HUES6 (cell line): ENCODE measurements around the gene ZSCAN5C.
"Not testable (repeated sequence)": the region's sequence is repeated elsewhere in the genome, so short reads cannot be mapped to it uniquely, and the experiment has no call there.

Experiments
- H3K27ac ChIP-seq: 2 replicates; pipeline ENCODE4 v1.7.0; 2013; ENCODE audit warnings: low read depth, mild to moderate bottlenecking, low read length, inconsistent platforms
- H3K27me3 ChIP-seq: 2 replicates; pipeline ENCODE4 v1.6.1; 2013; ENCODE audit warnings: low read length; ENCODE audit not compliant: control insufficient read depth, insufficient read depth
- H3K36me3 ChIP-seq: 2 replicates; pipeline ENCODE4 v1.6.1; 2013; ENCODE audit warnings: low read length; ENCODE audit not compliant: control insufficient read depth, insufficient read depth
- H3K4me1 ChIP-seq: 2 replicates; pipeline ENCODE4 v1.6.1; 2013; ENCODE audit warnings: low read length; ENCODE audit not compliant: control insufficient read depth, insufficient read depth
- H3K4me3 ChIP-seq: 2 replicates; pipeline ENCODE4 v1.5.1; 2013; ENCODE audit warnings: low read depth, low read length
- H3K9ac ChIP-seq: one replicate; pipeline ENCODE4 v1.6.1; 2013; ENCODE audit warnings: mild to moderate bottlenecking, low read length
- H3K9me3 ChIP-seq: 2 replicates; pipeline ENCODE4 v1.6.1; 2013; ENCODE audit warnings: low read depth, low read length; ENCODE audit not compliant: control insufficient read depth, insufficient read depth

Gene ZSCAN5C

GRCh38 chr19:56221851-56222250 is 19.8 kb downstream of the ZSCAN5C start:
- Histone ChIP-seq H3K4me3 (no peak overlapping the region), H3K9me3 (no peaks in the 10 kb centered on the region), H3K36me3 (no peaks in the 10 kb centered on the region), H3K27me3 (no peaks in the 10 kb centered on the region), H3K27ac (no peak overlapping the region), H3K9ac (no peak overlapping the region), H3K4me1 (peaks cover 6% of the 10 kb centered on the region)

DNA sequence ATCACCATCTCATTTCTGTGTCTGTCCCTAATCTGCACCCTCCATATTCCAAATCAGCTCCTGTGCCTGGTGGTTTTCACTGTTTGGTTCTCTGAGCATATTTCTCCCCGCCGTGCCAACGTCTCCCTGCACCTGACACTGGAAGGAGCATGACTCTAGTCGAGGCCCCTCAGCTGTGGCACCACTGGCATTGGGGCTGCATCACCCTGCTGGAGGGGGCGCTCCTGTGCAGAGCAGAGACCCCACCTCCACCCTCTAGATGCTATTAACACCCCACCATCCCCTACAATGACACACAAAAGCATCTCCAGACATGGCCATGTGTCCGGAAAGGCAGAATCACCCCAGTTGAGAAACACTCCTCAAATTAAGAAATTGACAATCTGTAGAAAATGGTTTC is 20.8 kb downstream of the ZSCAN5C start:
- no peaks in the 10 kb centered on the region for H3K9me3 ChIP-seq
- H3K9ac ChIP-seq, result no peak overlapping the region
- no peaks in the 10 kb centered on the region for H3K27me3 ChIP-seq
- H3K4me3 ChIP-seq, result no peak overlapping the region
- no peaks in the 10 kb centered on the region for H3K36me3 ChIP-seq
- no peak overlapping the region for H3K27ac ChIP-seq
- H3K4me1 ChIP-seq, result no peaks in the 10 kb centered on the region

GRCh38 chr19:56223481-56223880 is 21.4 kb downstream of the ZSCAN5C start:
- H3K9me3 ChIP-seq, result no peaks in the 10 kb centered on the region
- H3K27me3 ChIP-seq, result no peaks in the 10 kb centered on the region
- H3K9ac ChIP-seq, result no peak overlapping the region
- no peak overlapping the region for H3K4me3 ChIP-seq
- H3K36me3 ChIP-seq, result no peaks in the 10 kb centered on the region
- H3K27ac ChIP-seq, result no peak overlapping the region
- no peaks in the 10 kb centered on the region for H3K4me1 ChIP-seq

- Histone ChIP-seq H3K27ac (no peak overlapping the region), H3K27me3 (no peaks in the 10 kb centered on the region), H3K4me3 (no peak overlapping the region), H3K9ac (no peak overlapping the region), H3K4me1 (no peaks in the 10 kb centered on the region), H3K9me3 (no peaks in the 10 kb centered on the region), H3K36me3 (no peaks in the 10 kb centered on the region)
These were observed 43.2 kb downstream of the ZSCAN5C start for GRCh38 chr19:56245121-56245740.

DNA sequence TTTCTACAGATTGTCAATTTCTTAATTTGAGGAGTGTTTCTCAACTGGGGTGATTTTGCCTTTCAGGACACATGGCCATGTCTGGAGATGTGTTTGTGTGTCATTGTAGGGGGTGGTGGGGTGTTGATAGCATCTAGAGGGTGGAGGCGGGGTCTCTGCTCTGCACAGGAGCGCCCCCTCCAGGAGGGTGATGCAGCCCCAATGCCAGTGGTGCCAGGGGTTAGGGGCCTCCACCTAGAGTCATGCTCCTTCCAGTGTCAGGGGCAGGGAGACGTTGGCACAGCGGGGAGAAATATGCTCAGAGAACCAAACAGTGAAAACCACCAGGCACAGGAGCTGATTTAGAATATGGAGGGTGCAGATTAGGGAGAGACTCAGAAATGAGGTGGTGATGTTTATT is 43.7 kb downstream of the ZSCAN5C start:
- not testable (repeated sequence) for H3K9me3 ChIP-seq, H3K9ac ChIP-seq, H3K27ac ChIP-seq, H3K27me3 ChIP-seq, H3K4me3 ChIP-seq, H3K36me3 ChIP-seq, H3K4me1 ChIP-seq

DNA sequence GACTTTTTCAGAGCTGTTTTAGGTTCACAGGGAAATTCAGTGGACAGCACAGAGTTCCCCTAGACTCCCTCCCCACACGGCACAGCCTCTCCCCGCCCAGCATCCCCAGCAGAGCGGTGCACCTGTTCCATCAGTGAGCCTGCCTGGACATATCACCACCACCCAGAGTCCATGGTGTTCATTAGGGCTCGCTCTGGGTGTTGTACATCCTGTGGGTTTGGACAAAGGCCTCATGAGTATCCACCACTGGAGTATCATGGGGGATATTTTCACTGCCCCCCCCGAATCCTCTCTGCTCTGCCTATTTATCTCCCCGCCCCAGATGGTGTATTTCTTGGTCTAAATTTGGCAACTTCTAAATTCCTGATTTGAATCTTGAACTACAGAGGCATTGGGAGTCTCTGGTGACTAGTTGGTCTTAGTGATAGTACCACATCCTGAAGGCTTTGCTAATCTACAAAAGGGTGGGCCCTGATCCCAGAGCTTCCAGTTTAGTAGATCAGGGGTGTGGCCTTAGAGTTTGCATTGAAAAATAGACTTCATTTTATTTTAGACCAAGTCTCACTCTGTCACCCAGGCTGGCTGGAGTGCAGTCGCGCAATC is 46.8 kb downstream of the ZSCAN5C start:
- H3K9ac ChIP-seq, H3K9me3 ChIP-seq, H3K4me1 ChIP-seq, H3K27me3 ChIP-seq, H3K27ac ChIP-seq, H3K4me3 ChIP-seq, H3K36me3 ChIP-seq: not testable (repeated sequence)

GRCh38 chr19:56252699-56253422 is 50.8 kb downstream of the ZSCAN5C start:
- Histone ChIP-seq H3K36me3 (no peaks in the 10 kb centered on the region), H3K4me1 (no peaks in the 10 kb centered on the region), H3K27ac (0 out of 2 replicates have a peak overlapping the region, but pooled peaks have one; percentile 51), H3K9me3 (peaks cover 6% of the 10 kb centered on the region; the same call in 1 of the 2 replicates), H3K27me3 (no peaks in the 10 kb centered on the region), H3K4me3 (peak overlapping the region; percentile 11; the same call in 1 of the 2 replicates), H3K9ac (no peak overlapping the region)

- no peaks in the 10 kb centered on the region for H3K4me1 ChIP-seq
- H3K27ac ChIP-seq, result no peak overlapping the region
- H3K9ac ChIP-seq, result no peak overlapping the region
- no peaks in the 10 kb centered on the region for H3K36me3 ChIP-seq
- H3K9me3 ChIP-seq, result peaks cover 6% of the 10 kb centered on the region; the same call in 1 of the 2 replicates
- H3K27me3 ChIP-seq, result no peaks in the 10 kb centered on the region
- H3K4me3 ChIP-seq, result no peak overlapping the region
These were observed 51.7 kb downstream of the ZSCAN5C start for GRCh38 chr19:56253737-56254136.

- H3K9me3 ChIP-seq, result no peaks in the 10 kb centered on the region
- no peaks in the 10 kb centered on the region for H3K27me3 ChIP-seq
- H3K27ac ChIP-seq, result no peak overlapping the region
- no peak overlapping the region for H3K9ac ChIP-seq
- no peaks in the 10 kb centered on the region for H3K36me3 ChIP-seq
- H3K4me3 ChIP-seq, result no peak overlapping the region
- H3K4me1 ChIP-seq, result no peaks in the 10 kb centered on the region
These were observed 56.2 kb downstream of the ZSCAN5C start for GRCh38 chr19:56258272-56258671.
